ENCODE data around the gene PYDC1.
A peak's percentile ranks its signal among the peaks of the same experiment; 100 is the strongest.
"Not testable (repeated sequence)": the region's sequence is repeated elsewhere in the genome, so short reads cannot be mapped to it uniquely, and the experiment has no call there.

Gene PYDC1

DNA sequence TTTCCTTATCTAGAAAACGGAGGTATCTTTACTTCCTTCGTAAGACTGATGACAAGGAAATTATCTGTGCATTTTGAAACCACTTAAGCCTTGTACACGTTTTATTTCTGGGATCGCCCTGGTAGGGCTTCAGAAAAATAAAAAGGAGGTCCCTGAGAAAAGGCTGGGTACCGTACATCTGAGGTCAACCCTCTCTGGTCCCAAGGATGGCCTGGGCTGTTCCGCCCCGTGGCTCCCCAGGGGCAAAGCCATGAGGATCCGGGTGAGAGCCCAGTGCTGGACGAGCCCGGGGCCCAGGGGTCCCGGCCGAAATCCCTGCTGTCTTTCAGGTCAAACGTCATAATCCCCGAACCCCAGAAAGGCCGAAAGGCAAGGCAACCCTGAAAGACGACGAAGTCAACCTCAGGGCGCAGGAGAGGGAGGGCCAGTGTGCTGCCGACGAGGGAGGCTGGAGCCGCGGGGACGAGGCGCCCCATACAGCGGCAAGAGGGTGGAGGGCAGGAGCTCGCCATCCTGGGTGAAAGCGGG lies 37.7 kb downstream of the PYDC1 start:
- DNase-seq (ENCODE audit: low read depth) = no peak

DNA sequence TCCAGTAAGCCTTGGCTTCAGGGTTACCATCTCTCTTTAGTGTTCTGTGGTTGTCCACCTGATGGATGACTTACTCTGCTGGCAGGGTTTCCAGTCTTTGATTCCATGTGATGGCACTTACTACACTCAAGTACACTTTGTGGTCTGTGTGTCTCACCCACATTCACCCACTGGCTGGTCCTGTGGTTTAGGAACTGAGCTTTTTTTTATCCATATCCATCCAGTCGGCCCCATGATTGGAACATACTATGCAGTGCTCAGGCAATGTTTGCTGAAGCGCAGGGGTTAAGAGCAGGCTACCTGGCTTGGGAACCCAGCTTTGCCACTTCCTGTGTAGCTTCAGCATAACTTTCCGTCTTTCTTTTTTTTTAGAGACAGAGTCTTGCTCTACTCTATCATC lies 39.8 kb downstream of the PYDC1 start:
- DNase-seq (ENCODE audit: low read depth) = peak; percentile 9

DNA sequence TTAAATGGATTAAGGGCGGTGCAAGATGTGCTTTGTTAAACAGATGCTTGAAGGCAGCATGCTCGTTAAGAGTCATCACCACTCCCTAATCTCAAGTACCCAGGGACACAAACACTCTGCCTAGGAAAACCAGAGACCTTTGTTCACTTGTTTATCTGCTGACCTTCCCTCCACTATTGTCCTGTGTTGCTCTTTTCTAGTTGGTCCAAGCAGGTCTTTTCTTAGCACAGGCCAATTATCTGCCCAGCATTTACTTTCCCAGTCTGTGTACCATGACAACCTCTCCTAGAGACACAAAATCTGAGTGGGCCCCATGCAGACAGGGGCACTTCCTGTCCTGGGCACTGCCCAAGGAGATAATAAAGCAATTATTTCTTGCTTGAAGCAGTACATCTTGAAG lies 46.9 kb downstream of the PYDC1 start:
- DNase-seq (ENCODE audit: low read depth) = not testable (repeated sequence)

DNA sequence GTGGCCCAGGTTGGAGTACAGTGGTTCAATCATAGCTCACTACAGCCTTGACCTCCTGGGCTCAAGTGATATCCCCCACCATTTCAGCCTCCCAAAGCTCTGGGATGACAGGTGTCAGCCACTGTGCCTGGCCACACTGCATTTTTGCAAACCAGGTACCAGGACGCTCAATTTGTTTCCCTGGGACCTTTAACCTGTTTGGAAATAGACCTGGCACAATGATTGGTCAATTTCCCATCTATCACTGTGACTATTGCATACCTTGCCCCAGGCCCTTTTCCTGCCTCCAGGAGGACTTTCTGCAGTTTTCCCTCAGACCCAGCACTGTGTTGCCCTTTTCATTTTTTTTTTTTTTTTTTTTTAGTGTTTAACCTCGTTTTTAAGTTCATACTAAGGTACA lies 48.1 kb downstream of the PYDC1 start:
- no peak for DNase-seq (ENCODE audit: low read depth)

DNA sequence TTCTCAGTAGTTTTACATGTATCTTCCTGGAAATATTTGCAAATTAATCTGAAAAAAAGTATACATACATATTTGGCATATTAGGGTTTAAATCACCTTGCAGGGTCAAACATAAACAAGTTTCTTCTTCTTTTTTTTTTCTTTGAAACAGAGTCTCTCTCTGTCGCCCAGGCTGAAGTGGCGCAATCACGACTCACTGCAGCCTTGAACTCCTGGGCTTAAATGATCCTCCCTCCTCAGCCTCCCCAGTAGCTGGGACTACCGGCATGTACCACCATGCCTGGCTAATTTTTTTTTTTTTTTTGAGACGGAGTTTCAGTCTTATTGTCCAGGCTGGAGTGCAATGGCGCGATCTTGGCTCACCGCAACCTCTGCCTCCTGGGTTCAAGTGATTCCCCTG lies 49.6 kb downstream of the PYDC1 start:
- no peak for DNase-seq (ENCODE audit: low read depth)

Measured in stimulated activated CD8-positive, alpha-beta memory T cell treated with anti-CD3 and anti-CD28 coated beads, Interleukin-12 subunit alpha, Interleukin-12 subunit beta, amount 100 ng/mL, for 4 hours (primary cell).